Right atrium auricular region (tissue), 2 donors: Measurements from ENCODE around the gene YES1. TPM values are rescaled to one million over a fixed set of nuclear protein-coding genes. Genes with fewer than 3 reads are reported as not detected.
"Not testable (repeated sequence)": the region's sequence is repeated elsewhere in the genome, so short reads cannot be mapped to it uniquely, and the experiment has no call there.

Experiments used
- DNase-seq: peaks from one replicate; pipeline ENCODE4 v3.0.0-alpha.2; 2019; ENCODE audit warnings: low spot score
- H3K27ac ChIP-seq, 2 donors: fragments of 200-600 bp; sonication (generic); 1 replicate in 1 of 2; 2 replicates in 1 of 2; pipeline ENCODE4 v1.5.1; 2016 to 2019
- H3K27me3 ChIP-seq, 2 donors: fragments of 200-600 bp; sonication (generic); one replicate each; pipeline versions ENCODE4 v1.5.1 to v1.6.0; 2017 to 2019
- H3K36me3 ChIP-seq: fragments of 200-600 bp; sonication (generic); one replicate; pipeline ENCODE4 v1.5.1; 2016
- H3K4me1 ChIP-seq, 2 donors: fragments of 200-600 bp; sonication (generic); one replicate each; pipeline versions ENCODE4 v1.5.1 to v1.6.0; 2017 to 2019
- H3K4me3 ChIP-seq, 2 donors: fragments of 200-600 bp; sonication (generic); 1 replicate in 1 of 2; 2 replicates in 1 of 2; pipeline ENCODE4 v1.5.1; 2017 to 2019; ENCODE audit warnings: mild to moderate bottlenecking in 1 of 2, moderate library complexity in 1 of 2
- H3K9me3 ChIP-seq, 2 donors: fragments of 200-600 bp; sonication (generic); one replicate each; pipeline ENCODE4 v1.5.1; 2019
- CTCF ChIP-seq, 2 donors: fragments of 200-600 bp; sonication (generic); IDR thresholded peaks; one replicate each; pipeline ENCODE4 v1.5.1; 2019; ENCODE audit warnings: antibody characterized with exemption in 2 of 2
- total RNA-seq, 2 donors: library from RNA; depleted of rRNA; stranded (reverse); fragments of >200 nt; gene quantifications; one replicate each; pipeline ENCODE4 v1.1.0, GENCODE V29; 2016

YES1 gene
- total RNA-seq, 2 donors from 2014 or later, result 20.3 to 37.3 TPM

- TF ChIP-seq CTCF (IDR thresholded peaks at IDR 0.05), result no peak
- H3K4me1 ChIP-seq, result no peaks in the 10 kb centered on the region
- no peak overlapping the region for H3K4me3 ChIP-seq
- peaks cover 24% of the 10 kb centered on the region for H3K36me3 ChIP-seq
- H3K27ac ChIP-seq, result no peak overlapping the region
- no peaks in the 10 kb centered on the region for H3K9me3 ChIP-seq
- no peak for DNase-seq
- H3K27me3 ChIP-seq, result no peaks in the 10 kb centered on the region
Observed at GRCh38 chr18:683531-683930, 128.5 kb downstream of the YES1 start.

GRCh38 chr18:682833-683232, 129.2 kb downstream of the YES1 start:
- Histone ChIP-seq H3K9me3 (no peaks in the 10 kb centered on the region), H3K36me3 (peaks cover 28% of the 10 kb centered on the region), H3K27ac (no peak overlapping the region), H3K4me1 (no peaks in the 10 kb centered on the region), H3K27me3 (no peaks in the 10 kb centered on the region), H3K4me3 (no peak overlapping the region)
- no peak for TF ChIP-seq CTCF (IDR thresholded peaks at IDR 0.05)
- no peak for DNase-seq

GRCh38 chr18:682416-682815, 129.6 kb downstream of the YES1 start:
- not testable (repeated sequence) for H3K27ac ChIP-seq

GRCh38 chr18:681985-682384, 130.1 kb downstream of the YES1 start:
- Histone ChIP-seq H3K27ac (no peak overlapping the region), H3K27me3 (no peaks in the 10 kb centered on the region), H3K9me3 (no peaks in the 10 kb centered on the region), H3K4me3 (no peak overlapping the region), H3K4me1 (no peaks in the 10 kb centered on the region), H3K36me3 (peaks cover 36% of the 10 kb centered on the region)
- TF ChIP-seq CTCF (IDR thresholded peaks at IDR 0.05), result no peak
- DNase-seq, result no peak

More at GRCh38 chr18:682416-682815, 129.6 kb downstream of the YES1 start:
- not testable (repeated sequence) for H3K4me3 ChIP-seq, H3K9me3 ChIP-seq, DNase-seq, H3K27me3 ChIP-seq, H3K4me1 ChIP-seq
- H3K36me3 ChIP-seq, result peaks cover 32% of the 10 kb centered on the region

GRCh38 chr18:680392-680791, 131.7 kb downstream of the YES1 start:
- no peak for TF ChIP-seq CTCF (IDR thresholded peaks at IDR 0.05)
- Histone ChIP-seq H3K4me3 (no peak overlapping the region), H3K9me3 (no peaks in the 10 kb centered on the region), H3K36me3 (peaks cover 42% of the 10 kb centered on the region), H3K4me1 (no peaks in the 10 kb centered on the region), H3K27me3 (no peaks in the 10 kb centered on the region), H3K27ac (no peak overlapping the region)
- no peak for DNase-seq

GRCh38 chr18:679516-679915, 132.5 kb downstream of the YES1 start:
- Histone ChIP-seq H3K36me3 (peaks cover 42% of the 10 kb centered on the region), H3K27ac (no peak overlapping the region), H3K4me1 (no peaks in the 10 kb centered on the region), H3K9me3 (no peaks in the 10 kb centered on the region), H3K27me3 (no peaks in the 10 kb centered on the region), H3K4me3 (no peak overlapping the region)
- DNase-seq, result no peak
- TF ChIP-seq CTCF (IDR thresholded peaks at IDR 0.05), result no peak
